Caki2 (cell line): ENCODE results near the gene ANKRD1. TPM values are rescaled to one million over a fixed set of nuclear protein-coding genes. Genes with fewer than 3 reads are reported as not detected.

Source experiments
- DNase-seq: peaks from one replicate; pipeline ENCODE4 v3.0.0-alpha.2; 2015; ENCODE audit warnings: low read depth
- in situ Hi-C: cut with HindIII; loops from 2 replicates; pipeline ENCODE4 v1.10.0; 2016; ENCODE audit warnings: low sequenced_read_pairs, low pct_unique_long_range_greater_than_20kb, mixed read lengths
- total RNA-seq: library from RNA; depleted of rRNA; stranded (reverse); fragments of >200 nt; shearing (Covaris generic); gene quantifications from 2 replicates; pipeline ENCODE4 v1.2.3, GENCODE V29; 2014; ENCODE audit warnings: low replicate concordance

The ANKRD1 gene
- total RNA-seq, 1 experiment from 2014 or later = 30.7 TPM

GRCh38 chr10:90939116-90939515 lies 18.2 kb upstream of the ANKRD1 start:
- no peak for DNase-seq
- in situ Hi-C loops = no loop called here

- no peak for DNase-seq
- in situ Hi-C loops = no loop called here
Measured at GRCh38 chr10:90937645-90938258, 16.9 kb upstream of the ANKRD1 start.

GRCh38 chr10:90936276-90936659 lies 15.4 kb upstream of the ANKRD1 start:
- in situ Hi-C loops = no loop called here
- no peak for DNase-seq

- no peak for DNase-seq
- in situ Hi-C loops = no loop called here
Measured at GRCh38 chr10:90935581-90936275, 14.8 kb upstream of the ANKRD1 start.

- peak; percentile 93 for DNase-seq
- in situ Hi-C loops = no loop called here
Measured at GRCh38 chr10:90930971-90931871, 10.3 kb upstream of the ANKRD1 start.

- DNase-seq = peak; percentile 62
- in situ Hi-C loops = no loop called here
Measured at GRCh38 chr10:90930070-90930837, 9.4 kb upstream of the ANKRD1 start.

- no peak for DNase-seq
- in situ Hi-C loops = no loop called here
Measured at GRCh38 chr10:90929179-90929578, 8.3 kb upstream of the ANKRD1 start.

- in situ Hi-C loops = no loop called here
- DNase-seq = no peak
Measured at GRCh38 chr10:90927293-90927692, 6.4 kb upstream of the ANKRD1 start.

GRCh38 chr10:90925079-90926029 lies 4.5 kb upstream of the ANKRD1 start:
- peak; percentile 36 for DNase-seq
- in situ Hi-C loops = no loop called here

- in situ Hi-C loops = no loop called here
Measured at GRCh38 chr10:90924552-90924951, 3.7 kb upstream of the ANKRD1 start.

GRCh38 chr10:90923111-90923731 lies 2.3 kb upstream of the ANKRD1 start:
- no peak for DNase-seq
- in situ Hi-C loops = no loop called here

More at GRCh38 chr10:90924552-90924951, 3.7 kb upstream of the ANKRD1 start:
- no peak for DNase-seq

- in situ Hi-C loops = no loop called here
- DNase-seq = no peak
Measured at GRCh38 chr10:90921906-90922305, 1.0 kb upstream of the ANKRD1 start.

- DNase-seq = no peak
- in situ Hi-C loops = no loop called here
Measured at GRCh38 chr10:90919683-90920574, 958 bp downstream of the ANKRD1 start.

GRCh38 chr10:90917968-90918318 lies 2.9 kb downstream of the ANKRD1 start:
- DNase-seq = no peak
- in situ Hi-C loops = no loop called here

GRCh38 chr10:90917238-90917967 lies 3.5 kb downstream of the ANKRD1 start:
- in situ Hi-C loops = no loop called here
- DNase-seq = no peak
